HL-60 (cell line): ENCODE results near the gene MTTP.

Experiments
- DNase-seq, 2 experiments: peaks; one replicate each; pipeline ENCODE4 v3.0.0-alpha.2; 2010 to 2020; ENCODE audit warnings: low read depth in 1 of 2, low spot score in 1 of 2
- H3K27ac ChIP-seq: fragments of 250-450 bp; sonication (Bioruptor Pico); replicated peaks from 2 replicates; pipeline ENCODE4 v1.5.1; 2020; ENCODE audit warnings: mild to moderate bottlenecking, moderate library complexity
- H3K27me3 ChIP-seq: fragments of 250-450 bp; sonication (Bioruptor Pico); 2 replicates; pipeline ENCODE4 v1.5.1; 2021; ENCODE audit warnings: mild to moderate bottlenecking, moderate library complexity; ENCODE audit not compliant: insufficient read depth, poor library complexity, severe bottlenecking
- H3K4me3 ChIP-seq: replicated peaks from 2 replicates; pipeline ENCODE4 v1.5.1; 2011; ENCODE audit warnings: mild to moderate bottlenecking, control low read depth, low read length; ENCODE audit not compliant: insufficient read depth
- GABPA ChIP-seq: IDR thresholded peaks from 2 replicates; pipeline ENCODE4 v1.6.1; 2012; ENCODE audit warnings: low read depth
- POLR2AphosphoS5 ChIP-seq: IDR thresholded peaks from 2 replicates; pipeline ENCODE4 v1.6.1; 2012; ENCODE audit warnings: low read depth
- SPI1 ChIP-seq: IDR thresholded peaks from 2 replicates; pipeline ENCODE4 v1.6.1; 2012; ENCODE audit warnings: low read depth, mild to moderate bottlenecking, borderline replicate concordance
- TF ChIP-seq, protein P1 (sequence below): IDR thresholded peaks from one replicate; pipeline ENCODE4 v1.5.1; 2011; ENCODE audit warnings: low read length, control low read depth, inconsistent platforms; ENCODE audit not compliant: insufficient read depth
- TF ChIP-seq, protein P2 (sequence below): IDR thresholded peaks from 2 replicates; pipeline ENCODE4 v1.6.1; 2012; ENCODE audit warnings: low read depth; ENCODE audit not compliant: insufficient replicate concordance

Gene MTTP

GRCh38 chr4:99536271-99536670 lies 38.4 kb upstream of the MTTP start:
- DNase-seq = no peak
- Histone ChIP-seq H3K4me3 (no peak overlapping the region), H3K27me3 (no peaks in the 10 kb centered on the region), H3K27ac (no peak overlapping the region)
- TF ChIP-seq, protein P1, sequence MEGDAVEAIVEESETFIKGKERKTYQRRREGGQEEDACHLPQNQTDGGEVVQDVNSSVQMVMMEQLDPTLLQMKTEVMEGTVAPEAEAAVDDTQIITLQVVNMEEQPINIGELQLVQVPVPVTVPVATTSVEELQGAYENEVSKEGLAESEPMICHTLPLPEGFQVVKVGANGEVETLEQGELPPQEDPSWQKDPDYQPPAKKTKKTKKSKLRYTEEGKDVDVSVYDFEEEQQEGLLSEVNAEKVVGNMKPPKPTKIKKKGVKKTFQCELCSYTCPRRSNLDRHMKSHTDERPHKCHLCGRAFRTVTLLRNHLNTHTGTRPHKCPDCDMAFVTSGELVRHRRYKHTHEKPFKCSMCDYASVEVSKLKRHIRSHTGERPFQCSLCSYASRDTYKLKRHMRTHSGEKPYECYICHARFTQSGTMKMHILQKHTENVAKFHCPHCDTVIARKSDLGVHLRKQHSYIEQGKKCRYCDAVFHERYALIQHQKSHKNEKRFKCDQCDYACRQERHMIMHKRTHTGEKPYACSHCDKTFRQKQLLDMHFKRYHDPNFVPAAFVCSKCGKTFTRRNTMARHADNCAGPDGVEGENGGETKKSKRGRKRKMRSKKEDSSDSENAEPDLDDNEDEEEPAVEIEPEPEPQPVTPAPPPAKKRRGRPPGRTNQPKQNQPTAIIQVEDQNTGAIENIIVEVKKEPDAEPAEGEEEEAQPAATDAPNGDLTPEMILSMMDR = no peak
- TF ChIP-seq GABPA (no peak), POLR2AphosphoS5 (no peak), SPI1 (no peak)
- TF ChIP-seq, protein P2, sequence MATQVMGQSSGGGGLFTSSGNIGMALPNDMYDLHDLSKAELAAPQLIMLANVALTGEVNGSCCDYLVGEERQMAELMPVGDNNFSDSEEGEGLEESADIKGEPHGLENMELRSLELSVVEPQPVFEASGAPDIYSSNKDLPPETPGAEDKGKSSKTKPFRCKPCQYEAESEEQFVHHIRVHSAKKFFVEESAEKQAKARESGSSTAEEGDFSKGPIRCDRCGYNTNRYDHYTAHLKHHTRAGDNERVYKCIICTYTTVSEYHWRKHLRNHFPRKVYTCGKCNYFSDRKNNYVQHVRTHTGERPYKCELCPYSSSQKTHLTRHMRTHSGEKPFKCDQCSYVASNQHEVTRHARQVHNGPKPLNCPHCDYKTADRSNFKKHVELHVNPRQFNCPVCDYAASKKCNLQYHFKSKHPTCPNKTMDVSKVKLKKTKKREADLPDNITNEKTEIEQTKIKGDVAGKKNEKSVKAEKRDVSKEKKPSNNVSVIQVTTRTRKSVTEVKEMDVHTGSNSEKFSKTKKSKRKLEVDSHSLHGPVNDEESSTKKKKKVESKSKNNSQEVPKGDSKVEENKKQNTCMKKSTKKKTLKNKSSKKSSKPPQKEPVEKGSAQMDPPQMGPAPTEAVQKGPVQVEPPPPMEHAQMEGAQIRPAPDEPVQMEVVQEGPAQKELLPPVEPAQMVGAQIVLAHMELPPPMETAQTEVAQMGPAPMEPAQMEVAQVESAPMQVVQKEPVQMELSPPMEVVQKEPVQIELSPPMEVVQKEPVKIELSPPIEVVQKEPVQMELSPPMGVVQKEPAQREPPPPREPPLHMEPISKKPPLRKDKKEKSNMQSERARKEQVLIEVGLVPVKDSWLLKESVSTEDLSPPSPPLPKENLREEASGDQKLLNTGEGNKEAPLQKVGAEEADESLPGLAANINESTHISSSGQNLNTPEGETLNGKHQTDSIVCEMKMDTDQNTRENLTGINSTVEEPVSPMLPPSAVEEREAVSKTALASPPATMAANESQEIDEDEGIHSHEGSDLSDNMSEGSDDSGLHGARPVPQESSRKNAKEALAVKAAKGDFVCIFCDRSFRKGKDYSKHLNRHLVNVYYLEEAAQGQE = no peak

- TF ChIP-seq SPI1 (no peak), GABPA (no peak)
- no peak for DNase-seq
- no peaks in the 10 kb centered on the region for H3K27me3 ChIP-seq
- H3K27ac ChIP-seq = no peak overlapping the region
- no peak overlapping the region for H3K4me3 ChIP-seq
These were observed 37.8 kb upstream of the MTTP start for GRCh38 chr4:99536848-99537247.

DNA sequence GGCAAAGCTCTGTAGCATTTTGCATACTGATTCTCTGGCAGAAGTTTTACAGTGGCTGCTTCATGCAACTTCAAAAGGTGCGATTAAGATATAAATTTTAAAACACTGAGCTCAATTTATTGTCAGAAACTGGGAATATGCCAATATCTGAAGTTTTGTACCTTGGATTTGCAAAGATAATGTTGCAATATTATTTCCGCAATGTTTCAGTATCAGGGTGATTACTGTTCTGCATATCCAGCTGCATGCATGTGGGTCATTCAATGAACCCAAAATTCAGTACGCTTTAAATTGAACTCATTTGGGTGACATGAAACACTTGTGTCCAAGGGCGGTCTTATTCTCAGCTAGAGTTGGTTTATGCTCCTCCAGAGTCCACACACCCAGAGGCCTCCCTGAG lies 37.0 kb upstream of the MTTP start:
- Histone ChIP-seq H3K27me3 (no peaks in the 10 kb centered on the region), H3K27ac (no peak overlapping the region), H3K4me3 (no peak overlapping the region)
- no peak for DNase-seq
- TF ChIP-seq GABPA = no peak
- TF ChIP-seq POLR2AphosphoS5 = no peak

- no peak for TF ChIP-seq SPI1
- no peak for TF ChIP-seq POLR2AphosphoS5
- TF ChIP-seq, protein P2 = no peak
- TF ChIP-seq GABPA = no peak
- TF ChIP-seq, protein P1 = no peak
- no peak for DNase-seq
- Histone ChIP-seq H3K27me3 (no peaks in the 10 kb centered on the region), H3K4me3 (no peak overlapping the region), H3K27ac (no peak overlapping the region)
These were observed 34.2 kb upstream of the MTTP start for GRCh38 chr4:99540277-99540939.

DNA sequence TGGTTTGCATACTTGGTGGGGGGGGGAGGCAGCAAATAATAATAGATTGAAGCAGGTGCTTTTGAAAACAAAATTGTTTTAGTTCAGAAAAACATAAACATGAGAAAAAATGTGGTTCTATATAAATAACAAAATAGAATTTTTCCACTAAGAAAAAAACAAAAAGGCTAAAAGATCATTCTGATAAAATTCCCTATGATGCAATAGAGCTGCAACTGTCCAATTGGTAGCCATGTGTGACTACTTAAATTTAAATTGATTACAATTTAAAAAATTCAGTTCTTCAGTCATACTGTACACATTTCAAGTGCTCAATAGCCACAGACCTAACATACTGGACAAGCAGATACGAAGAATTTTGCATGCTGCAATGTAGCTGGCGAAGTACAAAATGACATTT lies 21.8 kb upstream of the MTTP start:
- no peak overlapping the region for H3K27ac ChIP-seq
- DNase-seq = no peak
- H3K4me3 ChIP-seq = no peak overlapping the region
- TF ChIP-seq SPI1 (no peak), GABPA (no peak), POLR2AphosphoS5 (no peak)
- TF ChIP-seq, protein P2 = no peak
- TF ChIP-seq, protein P1 = no peak
- no peaks in the 10 kb centered on the region for H3K27me3 ChIP-seq
